Stomach (tissue), 9 donors: ENCODE measurements around the gene ADGB. TPM values are rescaled to one million over a fixed set of nuclear protein-coding genes. Genes with fewer than 3 reads are reported as not detected.

Experiments
- DNase-seq, 2 donors: peaks; one replicate each; pipeline versions ENCODE4 v3.0.0 to v3.0.0-alpha.2; 2013 to 2019
- H3K27ac ChIP-seq, 5 donors: fragments of 200-600 bp in 4 of 5; sonication (generic) in 4 of 5; one replicate each; pipeline ENCODE4 v1.5.1; 2013 to 2019; ENCODE audit warnings: mild to moderate bottlenecking in 1 of 5, moderate library complexity in 1 of 5
- H3K27me3 ChIP-seq, 3 donors: fragments of 200-600 bp; sonication (generic); one replicate each; pipeline ENCODE4 v1.5.1; 2017 to 2019; ENCODE audit warnings: mixed run types in 1 of 3
- H3K36me3 ChIP-seq, 4 donors: fragments of 200-600 bp; sonication (generic); 1 replicate in 3 of 4; 2 replicates in 1 of 4; pipeline ENCODE4 v1.5.1; 2016 to 2019
- H3K4me1 ChIP-seq, 4 donors: fragments of 200-600 bp; sonication (generic); one replicate each; pipeline ENCODE4 v1.5.1; 2016 to 2019
- H3K4me3 ChIP-seq, 4 donors: fragments of 200-600 bp; sonication (generic) in 3 of 4; one replicate each; pipeline ENCODE4 v1.5.1; 2016 to 2019; ENCODE audit warnings: mild to moderate bottlenecking in 1 of 4
- H3K9me3 ChIP-seq, 4 donors: fragments of 200-600 bp; sonication (generic); one replicate each; pipeline ENCODE4 v1.5.1; 2016 to 2019
- EP300 ChIP-seq: sonication (generic); formaldehyde crosslinking; IDR thresholded peaks from one replicate; pipeline ENCODE4 v1.6.1; 2017; ENCODE audit warnings: antibody characterized with exemption
- POLR2A ChIP-seq, 4 donors: fragments of 450-650 bp; IDR thresholded peaks; one replicate each; pipeline ENCODE4 v1.6.1; 2016; ENCODE audit warnings: antibody characterized with exemption in 4 of 4, control low read depth in 2 of 4, mild to moderate bottlenecking in 1 of 4, moderate library complexity in 1 of 4
- POLR2AphosphoS5 ChIP-seq, 3 donors: sonication (generic); formaldehyde crosslinking; IDR thresholded peaks; one replicate each; pipeline ENCODE4 v1.6.1; 2016; ENCODE audit warnings: antibody characterized with exemption in 3 of 3
- WGBS, 5 donors: extraction: QIAGEN DNeasy Blood & Tissue Kit in 3 of 5; methylation state at CpG; one replicate each; pipeline versions ENCODE4 v1.1.5 to v1.1.7; 2013 to 2018; 5-methylcytosine and 5-hydroxymethylcytosine counted together
- intact Hi-C: fragments of 100-400 bp; cut with DNase I; formaldehyde crosslinking; loops from one replicate; pipeline ENCODE4 v1.15.1; 2023; ENCODE audit warnings: low total_unique reads
- polyA plus RNA-seq, 3 donors: library from polyadenylated mRNA; stranded (reverse); fragments of 200-250 nt; gene quantifications; one replicate each; pipeline ENCODE4 v1.2.3, GENCODE V29; 2013
- total RNA-seq, 5 donors: library from RNA; depleted of rRNA; stranded (reverse); fragments of >200 nt; gene quantifications; one replicate each; pipeline versions ENCODE4 v1.1.0 to v1.2.3, GENCODE V29; 2014 to 2016
- TF ChIP-seq, protein P1 (sequence below), 7 experiments: fragments of 450-650 bp in 4 of 7; fragments of 200-600 bp in 3 of 7; sonication (generic) in 3 of 7; IDR thresholded peaks; one replicate each; pipeline ENCODE4 v1.5.1; 2016 to 2019; ENCODE audit warnings: antibody characterized with exemption in 7 of 7, control low read depth in 2 of 7, mild to moderate bottlenecking in 1 of 7
- donor health status: healthy with polysubstance abuse.
- donor health status: Bipolar disorder and iron deficiency.
- donor health status: healthy.

The ADGB gene
- total and polyA plus RNA-seq, 8 donors = 0.29 TPM; not detected in 7

DNA sequence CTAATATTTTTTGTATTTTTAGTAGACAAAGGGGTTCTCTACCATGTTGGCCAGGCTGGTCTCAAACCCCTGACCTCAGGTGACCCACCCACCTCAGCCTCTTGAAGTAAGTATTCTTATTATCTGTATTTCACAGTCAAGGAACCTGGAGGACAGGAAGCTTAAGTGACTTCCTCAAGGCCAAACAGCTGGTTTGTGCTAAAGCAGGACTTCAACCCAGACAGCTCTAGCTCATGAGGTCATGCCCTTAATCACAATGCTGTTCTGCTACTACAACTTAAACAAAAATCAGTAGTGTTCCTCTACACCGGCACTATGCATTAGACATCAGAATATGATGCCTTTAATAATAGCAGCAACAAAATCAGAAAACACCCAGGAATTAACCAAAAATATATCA is 168.9 kb downstream of the ADGB start:
- no peak overlapping the region for H3K27ac ChIP-seq
- intact Hi-C loops = no loop called here
- H3K9me3 ChIP-seq = no peaks in the 10 kb centered on the region
- 59 to 74% (median 64%) methylated on average over 1 of the region's 1 CpG for WGBS, 5 donors
- no peak for DNase-seq
- H3K27me3 ChIP-seq = no peaks in the 10 kb centered on the region
- no peaks in the 10 kb centered on the region for H3K4me1 ChIP-seq
- TF ChIP-seq EP300 (no peak), POLR2AphosphoS5 (IDR thresholded peaks at IDR 0.05) (no peak), POLR2A (IDR thresholded peaks at IDR 0.05) (no peak)
- TF ChIP-seq, protein P1, sequence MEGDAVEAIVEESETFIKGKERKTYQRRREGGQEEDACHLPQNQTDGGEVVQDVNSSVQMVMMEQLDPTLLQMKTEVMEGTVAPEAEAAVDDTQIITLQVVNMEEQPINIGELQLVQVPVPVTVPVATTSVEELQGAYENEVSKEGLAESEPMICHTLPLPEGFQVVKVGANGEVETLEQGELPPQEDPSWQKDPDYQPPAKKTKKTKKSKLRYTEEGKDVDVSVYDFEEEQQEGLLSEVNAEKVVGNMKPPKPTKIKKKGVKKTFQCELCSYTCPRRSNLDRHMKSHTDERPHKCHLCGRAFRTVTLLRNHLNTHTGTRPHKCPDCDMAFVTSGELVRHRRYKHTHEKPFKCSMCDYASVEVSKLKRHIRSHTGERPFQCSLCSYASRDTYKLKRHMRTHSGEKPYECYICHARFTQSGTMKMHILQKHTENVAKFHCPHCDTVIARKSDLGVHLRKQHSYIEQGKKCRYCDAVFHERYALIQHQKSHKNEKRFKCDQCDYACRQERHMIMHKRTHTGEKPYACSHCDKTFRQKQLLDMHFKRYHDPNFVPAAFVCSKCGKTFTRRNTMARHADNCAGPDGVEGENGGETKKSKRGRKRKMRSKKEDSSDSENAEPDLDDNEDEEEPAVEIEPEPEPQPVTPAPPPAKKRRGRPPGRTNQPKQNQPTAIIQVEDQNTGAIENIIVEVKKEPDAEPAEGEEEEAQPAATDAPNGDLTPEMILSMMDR (IDR thresholded peaks at IDR 0.05) = no peak
- no peaks in the 10 kb centered on the region for H3K36me3 ChIP-seq
- H3K4me3 ChIP-seq = no peak overlapping the region

DNA sequence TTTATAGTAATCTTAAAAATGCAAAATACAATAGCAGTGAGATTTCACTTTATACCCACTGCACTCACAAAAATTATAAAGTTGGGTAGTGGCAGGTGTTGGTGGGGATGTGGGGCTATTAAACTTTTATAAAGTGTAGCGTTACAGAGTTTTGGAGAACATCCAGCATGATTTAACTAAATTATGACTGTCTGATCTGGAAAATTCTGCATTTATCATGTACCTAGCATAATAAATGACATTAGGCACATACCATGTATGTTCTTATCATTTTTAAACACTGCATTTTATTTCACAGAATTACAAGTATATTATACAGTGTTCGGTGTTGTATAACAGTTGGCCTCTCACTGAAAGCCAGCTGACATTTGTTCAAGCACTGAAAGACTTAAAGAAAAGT is 169.9 kb downstream of the ADGB start:
- no peak overlapping the region for H3K27ac ChIP-seq
- no peaks in the 10 kb centered on the region for H3K27me3 ChIP-seq
- H3K4me1 ChIP-seq = no peaks in the 10 kb centered on the region
- H3K4me3 ChIP-seq = no peak overlapping the region
- intact Hi-C loops = no loop called here
- TF ChIP-seq, protein P1 (IDR thresholded peaks at IDR 0.05) = no peak
- TF ChIP-seq POLR2AphosphoS5 (IDR thresholded peaks at IDR 0.05) = no peak
- TF ChIP-seq EP300 = no peak
- TF ChIP-seq POLR2A (IDR thresholded peaks at IDR 0.05) = no peak
- no peak for DNase-seq
- H3K36me3 ChIP-seq = no peaks in the 10 kb centered on the region
- 77 to 87% (median 86%) methylated on average over 2 of the region's 2 CpGs for WGBS, 5 donors
- H3K9me3 ChIP-seq = no peaks in the 10 kb centered on the region

DNA sequence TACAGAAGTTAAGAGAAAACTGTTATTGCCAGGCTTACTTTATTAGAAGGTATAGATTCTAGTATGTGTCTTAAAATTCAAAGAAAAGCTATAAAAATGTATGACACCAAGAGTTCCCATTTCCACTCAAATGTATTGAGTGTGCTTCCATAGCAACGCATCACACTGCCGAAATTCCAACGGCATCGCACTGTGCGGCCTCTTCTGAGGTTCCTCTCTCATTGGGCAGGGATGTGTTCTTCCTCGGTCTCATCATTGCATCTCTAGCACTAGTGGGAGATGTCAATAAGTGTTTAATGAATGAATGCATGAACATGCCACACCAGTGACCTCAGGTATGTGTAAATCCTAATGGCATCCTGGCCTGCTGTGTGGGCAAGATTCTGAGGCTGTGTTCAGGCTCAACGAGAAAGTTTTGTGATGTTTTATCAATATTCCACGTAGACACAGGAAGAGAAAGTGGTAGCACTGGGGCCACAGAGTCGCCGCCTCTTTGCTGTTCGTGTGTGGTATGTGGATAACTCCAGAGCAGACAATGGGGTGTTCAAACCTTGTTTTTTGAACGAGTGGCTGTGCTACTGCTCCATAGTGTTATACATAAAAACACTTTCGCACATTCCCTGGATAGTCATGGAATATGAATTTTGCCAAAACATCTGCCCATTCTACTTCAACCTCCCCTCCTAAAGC is 171.6 kb downstream of the ADGB start:
- no peaks in the 10 kb centered on the region for H3K36me3 ChIP-seq
- H3K27me3 ChIP-seq = no peaks in the 10 kb centered on the region
- TF ChIP-seq POLR2A (IDR thresholded peaks at IDR 0.05) (no peak), POLR2AphosphoS5 (IDR thresholded peaks at IDR 0.05) (no peak), EP300 (no peak)
- TF ChIP-seq, protein P1 (IDR thresholded peaks at IDR 0.05) = no peak
- no peak overlapping the region for H3K4me3 ChIP-seq
- H3K27ac ChIP-seq = peak overlapping the region in 2 of 5 donors; percentile 39 to 54
- WGBS, 5 donors = 72 to 88% (median 79%) methylated on average over 13 of the region's 13 CpGs
- intact Hi-C loops = no loop called here
- no peak for DNase-seq
- H3K4me1 ChIP-seq = no peaks in the 10 kb centered on the region
- H3K9me3 ChIP-seq = no peaks in the 10 kb centered on the region

DNA sequence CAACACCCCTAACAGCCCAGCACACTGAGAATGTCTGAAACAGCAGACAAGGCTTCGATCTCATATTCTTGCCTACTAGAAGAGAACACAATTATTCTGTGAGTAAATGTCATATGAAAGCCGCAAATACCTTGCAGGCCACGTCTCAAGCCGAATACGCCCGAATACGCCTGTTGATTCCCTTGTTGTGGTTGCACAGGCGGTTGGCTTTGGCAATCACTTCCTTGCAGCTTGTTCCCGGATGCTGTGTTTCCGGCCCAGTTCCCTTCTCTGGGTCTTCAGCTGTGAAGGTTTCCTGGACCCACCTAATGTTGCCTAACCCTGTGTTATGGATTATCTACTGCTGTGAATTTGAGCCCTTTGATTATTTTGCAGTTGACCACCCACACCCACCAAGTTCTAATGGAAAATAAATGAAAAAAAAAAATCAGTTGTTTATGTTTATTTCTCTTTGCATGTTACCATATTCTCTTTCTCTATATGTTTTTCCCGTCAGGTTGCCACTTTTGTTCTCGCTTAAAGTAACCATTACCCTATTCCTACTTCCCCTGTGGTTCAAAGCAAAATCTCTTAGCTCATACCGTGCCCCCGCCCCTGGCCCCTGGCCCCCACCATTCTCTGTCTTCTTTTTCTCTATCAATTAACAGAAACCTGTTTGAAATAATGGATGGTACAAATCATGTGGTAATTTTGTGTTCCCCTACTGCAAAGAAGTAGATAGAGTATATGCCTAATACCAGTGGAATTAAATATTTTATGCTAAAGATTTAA is 172.4 kb downstream of the ADGB start:
- intact Hi-C loops = no loop called here
- H3K4me1 ChIP-seq = no peaks in the 10 kb centered on the region
- no peaks in the 10 kb centered on the region for H3K36me3 ChIP-seq
- no peaks in the 10 kb centered on the region for H3K9me3 ChIP-seq
- 64 to 79% (median 69%) methylated on average over 14 of the region's 14 CpGs for WGBS, 5 donors
- TF ChIP-seq, protein P1 (IDR thresholded peaks at IDR 0.05) = no peak
- TF ChIP-seq EP300 (no peak), POLR2A (IDR thresholded peaks at IDR 0.05) (no peak), POLR2AphosphoS5 (IDR thresholded peaks at IDR 0.05) (no peak)
- DNase-seq = peak in 1 of 2 donors; percentile 60
- no peak overlapping the region for H3K4me3 ChIP-seq
- H3K27me3 ChIP-seq = no peaks in the 10 kb centered on the region
- peak overlapping the region in 2 of 5 donors; percentile 39 to 54 for H3K27ac ChIP-seq
